T-cell (primary cell): Measurements from ENCODE around the gene CST7. TPM values are rescaled to one million over a fixed set of nuclear protein-coding genes. Genes with fewer than 3 reads are reported as not detected.
A peak's percentile ranks its signal among the peaks of the same experiment; 100 is the strongest.

Source experiments
- ATAC-seq, 4 experiments: fragments of 200-7000 bp in 3 of 4; fragments of 150-1000 bp in 1 of 4; cut with Tn5 transposase; replicated peaks in 1 of 4; 1 replicate in 3 of 4; 2 replicates in 1 of 4; pipeline ENCODE4 v1.10.0; 2021; ENCODE audit warnings: moderate library complexity in 3 of 4, mild to moderate bottlenecking in 2 of 4, moderate number of reproducible peaks in 1 of 4
- CTCF ChIA-PET, 2 donors: fragments of 300-600 bp; sonication (Branson Sonifier 250); formaldehyde crosslinking; loops; one replicate each; lab custom pipeline; 2022; ENCODE audit warnings: antibody characterized with exemption in 2 of 2; lab: Charles Lee
- POLR2A ChIA-PET, 2 donors: fragments of 300-600 bp; sonication (Branson Sonifier 250); formaldehyde crosslinking; loops; one replicate each; lab custom pipeline; 2022; ENCODE audit warnings: antibody characterized with exemption in 2 of 2; lab: Charles Lee
- DNase-seq, 35 experiments: peaks; one replicate each; pipeline versions ENCODE4 v3.0.0 to v3.0.0-alpha.2; 2013 to 2023
- H3K27ac ChIP-seq: one replicate; pipeline ENCODE4 v1.5.1; 2013; ENCODE audit warnings: low read length
- H3K27me3 ChIP-seq, 2 experiments: replicated peaks in 1 of 2; 1 replicate in 1 of 2; 2 replicates in 1 of 2; pipeline versions ENCODE4 v1.6.1 to v1.7.0; 2013; ENCODE audit warnings: low read length in 1 of 2, mixed read lengths in 1 of 2; ENCODE audit not compliant: control insufficient read depth in 2 of 2, insufficient read depth in 2 of 2; ENCODE audit errors: extremely low read depth in 1 of 2
- H3K36me3 ChIP-seq, 2 donors: 1 replicate in 1 of 2; 2 replicates in 1 of 2; pipeline versions ENCODE4 v1.6.1 to v1.7.0; 2013; ENCODE audit warnings: low read length in 1 of 2; ENCODE audit not compliant: control insufficient read depth in 2 of 2, insufficient read depth in 1 of 2; ENCODE audit errors: extremely low read depth in 1 of 2
- H3K4me1 ChIP-seq, 2 experiments: 1 replicate in 1 of 2; 2 replicates in 1 of 2; pipeline versions ENCODE4 v1.6.1 to v1.7.0; 2013; ENCODE audit warnings: low read length in 2 of 2, mixed read lengths in 1 of 2; ENCODE audit not compliant: insufficient read depth in 2 of 2, control insufficient read depth in 1 of 2; ENCODE audit errors: extremely low read depth in 1 of 2
- H3K4me3 ChIP-seq, 2 donors: 1 replicate in 1 of 2; 2 replicates in 1 of 2; pipeline versions ENCODE4 v1.5.1 to v1.7.0; 2013; ENCODE audit warnings: mild to moderate bottlenecking in 2 of 2, low read length in 1 of 2, moderate library complexity in 1 of 2; ENCODE audit not compliant: control insufficient read depth in 1 of 2; ENCODE audit errors: extremely low read depth in 1 of 2
- H3K9me3 ChIP-seq: 2 replicates; pipeline ENCODE4 v1.7.0; 2013
- H3K27ac Mint-ChIP-seq, 2 donors: one replicate each; pipeline ENCODE4 v1.8.0; 2020 to 2021; ENCODE audit warnings: mild to moderate bottlenecking in 2 of 2, mixed read lengths in 2 of 2
- H3K27me3 Mint-ChIP-seq, 2 donors: one replicate each; pipeline ENCODE4 v1.8.0; 2021 to 2022; ENCODE audit warnings: mixed read lengths in 2 of 2
- H3K36me3 Mint-ChIP-seq: one replicate; pipeline ENCODE4 v1.8.0; 2021; ENCODE audit warnings: mixed read lengths
- H3K4me1 Mint-ChIP-seq, 3 donors: one replicate each; pipeline ENCODE4 v1.8.0; 2020 to 2022; ENCODE audit warnings: mixed read lengths in 3 of 3, mild to moderate bottlenecking in 1 of 3
- H3K4me3 Mint-ChIP-seq, 3 donors: one replicate each; pipeline ENCODE4 v1.8.0; 2020 to 2022; ENCODE audit warnings: mild to moderate bottlenecking in 3 of 3, mixed read lengths in 3 of 3, moderate library complexity in 3 of 3
- H3K9me3 Mint-ChIP-seq, 3 donors: one replicate each; pipeline ENCODE4 v1.8.0; 2020 to 2022; ENCODE audit warnings: mixed read lengths in 3 of 3
- WGBS: methylation state at CpG from one replicate; pipeline ENCODE4 v1.1.5; 2013; ENCODE audit warnings: missing lambda C conversion rate; ENCODE audit not compliant: insufficient coverage; 5-methylcytosine and 5-hydroxymethylcytosine counted together
- total RNA-seq, 35 experiments: library from RNA in 6 of 35; stranded (reverse) in 6 of 35; fragments of 120-200 nt in 1 of 35; gene quantifications; one replicate each; pipeline versions ENCODE4 v1.2.1 to v1.2.4 and lab custom pipeline; 2013 to 2026

CST7 gene
- total RNA-seq, 5 donors from 2014 or later (not counting 1 experiment from before 2014, with no cell fraction given): 22.8 to 92.0 (median 46.2) TPM

- ChIA-PET CTCF (no interaction called here), POLR2A (no interaction called here)
- peak in 1 of 4 experiments; percentile 12 for ATAC-seq
- Mint-ChIP-seq H3K9me3 (peaks cover 1 to 8% (median 6%) of the 10 kb centered on the region in 3 donors), H3K27me3 (no peaks in the 10 kb centered on the region), H3K27ac (peak overlapping the region in 1 of 2 donors; percentile 23), H3K4me1 (peaks cover 46 to 63% (median 56%) of the 10 kb centered on the region in 3 donors), H3K36me3 (peaks cover 78% of the 10 kb centered on the region), H3K4me3 (peak overlapping the region in 1 of 3 donors; percentile 4)
- no peaks in the 10 kb centered on the region for H3K27me3 ChIP-seq
- H3K36me3 ChIP-seq: peaks cover 8 to 71% of the 10 kb centered on the region in 2 donors
- no peaks in the 10 kb centered on the region for H3K9me3 ChIP-seq
- peak overlapping the region; percentile 10 for H3K27ac ChIP-seq
- no peak for DNase-seq
- WGBS: 47% methylated on average over 2 of the region's 4 CpGs
- H3K4me3 ChIP-seq: no peak overlapping the region
- H3K4me1 ChIP-seq: peaks cover 0 to 54% of the 10 kb centered on the region in 2 experiments
Observed at GRCh38 chr20:24981282-24981681, 32.2 kb downstream of the CST7 start.

- Histone ChIP-seq H3K27ac (no peak overlapping the region), H3K36me3 (peaks cover 8 to 66% of the 10 kb centered on the region in 2 donors)
- POLR2A ChIA-PET: no interaction called here
Observed at GRCh38 chr20:24981790-24982189, 32.7 kb downstream of the CST7 start.

GRCh38 chr20:24983896-24984295, 34.8 kb downstream of the CST7 start:
- Mint-ChIP-seq H3K36me3 (peaks cover 67% of the 10 kb centered on the region), H3K4me1 (peaks cover 63 to 83% (median 76%) of the 10 kb centered on the region in 3 donors), H3K4me3 (no peak overlapping the region), H3K27me3 (no peaks in the 10 kb centered on the region), H3K27ac (no peak overlapping the region), H3K9me3 (no peaks in the 10 kb centered on the region)
- H3K27me3 ChIP-seq: no peaks in the 10 kb centered on the region
- ChIA-PET POLR2A (interaction anchor here in 1 of 2 donors (1.4 kb wide), 1 partner anchor 23 kb away, joined by 7 read pairs; no protein-coding TSS in a partner anchor), CTCF (interaction anchor here in 1 of 2 donors (0.6 to 0.7 kb wide), 2 partner anchors 12 to 53 kb away, joined by 3 to 8 read pairs; no protein-coding TSS in a partner anchor)
- 99% methylated on average over 6 of the region's 8 CpGs for WGBS
- H3K27ac ChIP-seq: no peak overlapping the region
- H3K4me3 ChIP-seq: no peak overlapping the region
- H3K4me1 ChIP-seq: peaks cover 0 to 75% of the 10 kb centered on the region in 2 experiments
- H3K36me3 ChIP-seq: peaks cover 8 to 45% of the 10 kb centered on the region in 2 donors
- DNase-seq (no peak), ATAC-seq (no peak)
- no peaks in the 10 kb centered on the region for H3K9me3 ChIP-seq

More at GRCh38 chr20:24981790-24982189, 32.7 kb downstream of the CST7 start:
- peaks cover 0 to 59% of the 10 kb centered on the region in 2 experiments for H3K4me1 ChIP-seq
- CTCF ChIA-PET: no interaction called here
- peak overlapping the region in 1 of 3 donors; percentile 4 for H3K4me3 Mint-ChIP-seq
- H3K9me3 ChIP-seq: no peaks in the 10 kb centered on the region
- peaks cover 0 to 3% (median under 1%) of the 10 kb centered on the region in 3 donors for H3K9me3 Mint-ChIP-seq
- peaks cover 76% of the 10 kb centered on the region for H3K36me3 Mint-ChIP-seq
- H3K4me1 Mint-ChIP-seq: peaks cover 48 to 66% (median 61%) of the 10 kb centered on the region in 3 donors
- peak overlapping the region in 1 of 2 donors; percentile 23 for H3K27ac Mint-ChIP-seq
- no peak for DNase-seq
- H3K27me3 ChIP-seq: no peaks in the 10 kb centered on the region
- H3K4me3 ChIP-seq: no peak overlapping the region
- no peaks in the 10 kb centered on the region for H3K27me3 Mint-ChIP-seq
- no peak for ATAC-seq
- 41% methylated on average over 3 of the region's 3 CpGs for WGBS

GRCh38 chr20:24984961-24985640, 36.0 kb downstream of the CST7 start:
- CTCF ChIA-PET: no interaction called here
- H3K4me1 ChIP-seq: peaks cover 0 to 68% of the 10 kb centered on the region in 2 experiments
- no CpG with 5 or more reads among the region's 3 CpGs for WGBS

GRCh38 chr20:24985802-24986201, 36.7 kb downstream of the CST7 start:
- Histone ChIP-seq H3K4me3 (no peak overlapping the region), H3K4me1 (peaks cover 0 to 61% of the 10 kb centered on the region in 2 experiments), H3K36me3 (peaks cover 4 to 32% of the 10 kb centered on the region in 2 donors), H3K27ac (no peak overlapping the region), H3K27me3 (no peaks in the 10 kb centered on the region), H3K9me3 (no peaks in the 10 kb centered on the region)
- no peak overlapping the region for H3K27ac Mint-ChIP-seq
- no peaks in the 10 kb centered on the region for H3K9me3 Mint-ChIP-seq
- H3K36me3 Mint-ChIP-seq: peaks cover 50% of the 10 kb centered on the region
- WGBS: 77% methylated on average over 5 of the region's 6 CpGs
- H3K4me3 Mint-ChIP-seq: no peak overlapping the region
- ChIA-PET CTCF (no interaction called here), POLR2A (interaction anchor here in 1 of 2 donors (1.8 kb wide), 1 partner anchor 32 kb away, joined by 3 read pairs; no protein-coding TSS in a partner anchor)
- H3K4me1 Mint-ChIP-seq: peaks cover 66 to 88% (median 87%) of the 10 kb centered on the region in 3 donors
- DNase-seq: no peak
- no peak for ATAC-seq
- no peaks in the 10 kb centered on the region for H3K27me3 Mint-ChIP-seq

More at GRCh38 chr20:24984961-24985640, 36.0 kb downstream of the CST7 start:
- POLR2A ChIA-PET: interaction anchor here in 1 of 2 donors (1.8 kb wide), 1 partner anchor 31 kb away, joined by 3 read pairs; no protein-coding TSS in a partner anchor
- no peaks in the 10 kb centered on the region for H3K27me3 ChIP-seq
- ATAC-seq (peak in 1 of 4 experiments; percentile 52), DNase-seq (peak in 1 of 35 experiments; percentile 18)
- no peak overlapping the region for H3K4me3 ChIP-seq
- Mint-ChIP-seq H3K27me3 (no peaks in the 10 kb centered on the region), H3K27ac (no peak overlapping the region), H3K4me3 (peak overlapping the region in 1 of 3 donors; percentile 35), H3K36me3 (peaks cover 57% of the 10 kb centered on the region), H3K4me1 (peaks cover 61 to 84% (median 80%) of the 10 kb centered on the region in 3 donors), H3K9me3 (no peaks in the 10 kb centered on the region)
- H3K36me3 ChIP-seq: peaks cover 8 to 39% of the 10 kb centered on the region in 2 donors
- H3K9me3 ChIP-seq: no peaks in the 10 kb centered on the region
- H3K27ac ChIP-seq: no peak overlapping the region

- 100% methylated on average over 1 of the region's 7 CpGs for WGBS
- Mint-ChIP-seq H3K27me3 (no peaks in the 10 kb centered on the region), H3K36me3 (peaks cover 43% of the 10 kb centered on the region), H3K4me3 (no peak overlapping the region), H3K9me3 (no peaks in the 10 kb centered on the region), H3K27ac (no peak overlapping the region), H3K4me1 (peaks cover 73 to 88% (median 88%) of the 10 kb centered on the region in 3 donors)
- ChIA-PET POLR2A (interaction anchor here in 1 of 2 donors (1.8 kb wide), 1 partner anchor 32 kb away, joined by 3 read pairs; no protein-coding TSS in a partner anchor), CTCF (no interaction called here)
- no peak overlapping the region for H3K27ac ChIP-seq
- ATAC-seq (no peak), DNase-seq (no peak)
- H3K27me3 ChIP-seq: no peaks in the 10 kb centered on the region
- peaks cover 0 to 25% of the 10 kb centered on the region in 2 donors for H3K36me3 ChIP-seq
- no peak overlapping the region for H3K4me3 ChIP-seq
- no peaks in the 10 kb centered on the region for H3K9me3 ChIP-seq
- peaks cover 3 to 62% of the 10 kb centered on the region in 2 experiments for H3K4me1 ChIP-seq
Observed at GRCh38 chr20:24986436-24987015, 37.5 kb downstream of the CST7 start.
